IPS-NIHi7 (cell line): ENCODE data around the gene ASGR2.
"Not testable (repeated sequence)": the region's sequence is repeated elsewhere in the genome, so short reads cannot be mapped to it uniquely, and the experiment has no call there.

Experiments
- DNase-seq: peaks from one replicate; pipeline ENCODE4 v3.0.0; 2012; ENCODE audit warnings: mixed read lengths; ENCODE audit errors: extremely low spot score

Gene ASGR2

GRCh38 chr17:7098802-7099459 lies 15.7 kb downstream of the ASGR2 start:
- DNase-seq: no peak

DNA sequence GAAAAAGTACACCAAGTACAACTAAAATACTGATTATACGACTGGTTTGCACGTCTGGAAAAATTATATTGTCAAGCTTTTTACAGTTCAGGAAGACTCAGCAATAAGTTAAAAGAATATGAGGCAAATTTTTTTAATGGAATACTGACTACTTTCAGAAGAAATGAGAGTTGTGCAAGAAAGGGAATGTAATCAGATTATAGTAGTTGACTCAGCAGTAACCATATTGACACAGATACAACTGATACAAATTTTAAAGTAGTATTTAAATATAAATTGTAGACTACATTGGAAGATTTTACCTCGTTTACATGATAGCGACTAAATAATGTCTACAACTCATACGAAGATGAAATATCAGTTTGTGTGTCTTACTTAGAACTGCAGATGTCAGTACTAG lies 16.7 kb downstream of the ASGR2 start:
- DNase-seq: no peak

DNA sequence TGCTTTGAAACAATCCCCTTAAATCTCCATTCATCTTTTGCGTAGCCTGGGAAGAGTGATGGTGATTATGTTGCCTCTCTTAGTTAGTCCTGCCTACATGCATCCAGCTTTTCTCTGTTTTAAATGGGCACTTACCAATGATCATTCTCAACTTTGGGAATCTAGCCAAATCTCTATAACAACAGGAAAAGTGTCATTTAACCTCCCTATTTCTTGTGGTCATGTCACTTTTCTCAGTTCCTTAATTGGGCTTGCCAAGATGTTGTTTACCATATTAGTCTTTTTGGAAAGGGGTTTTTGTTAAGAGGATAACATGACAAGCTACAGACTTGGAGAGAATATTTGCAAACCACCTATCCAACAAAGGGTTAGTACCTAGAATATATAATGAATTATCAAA lies 19.0 kb downstream of the ASGR2 start:
- no peak for DNase-seq

GRCh38 chr17:7094652-7095019 lies 20.0 kb downstream of the ASGR2 start:
- no peak for DNase-seq

DNA sequence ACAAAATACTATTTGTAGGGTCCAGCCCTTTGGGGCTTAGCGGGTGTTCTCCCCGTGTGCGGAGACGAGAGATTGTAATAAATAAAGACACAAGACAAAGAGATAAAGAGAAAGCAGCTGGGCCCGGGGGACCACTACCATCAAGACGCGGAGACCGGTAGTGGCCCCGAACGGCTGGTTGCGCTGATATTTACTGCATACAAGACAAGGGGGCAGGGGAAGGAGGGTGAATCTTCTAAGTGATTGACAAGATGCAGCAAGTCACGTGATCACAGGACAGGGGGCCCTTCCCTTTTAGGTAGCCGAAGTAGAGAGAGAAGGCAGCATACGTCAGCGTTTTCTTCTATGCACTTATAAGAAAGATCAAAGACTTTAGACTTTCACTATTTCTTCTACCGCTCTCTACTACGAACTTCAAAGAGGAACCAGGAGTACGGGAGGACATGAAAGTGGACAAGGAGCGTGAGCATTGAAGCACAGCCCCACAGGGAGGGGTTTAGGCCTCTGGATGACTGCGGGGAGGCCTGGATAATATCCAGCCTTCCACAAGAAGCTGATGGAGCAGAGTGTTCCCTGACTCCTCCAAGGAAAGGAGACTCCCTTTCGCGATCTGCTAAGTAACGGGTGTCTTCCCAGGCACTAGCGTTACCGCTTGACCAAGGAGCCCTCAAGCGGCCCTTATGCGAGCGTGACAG lies 23.2 kb downstream of the ASGR2 start:
- not testable (repeated sequence) for DNase-seq

GRCh38 chr17:7089570-7089969 lies 25.1 kb downstream of the ASGR2 start:
- DNase-seq: not testable (repeated sequence)

- DNase-seq: not testable (repeated sequence)
These were observed 26.2 kb downstream of the ASGR2 start for GRCh38 chr17:7088442-7088841.

DNA sequence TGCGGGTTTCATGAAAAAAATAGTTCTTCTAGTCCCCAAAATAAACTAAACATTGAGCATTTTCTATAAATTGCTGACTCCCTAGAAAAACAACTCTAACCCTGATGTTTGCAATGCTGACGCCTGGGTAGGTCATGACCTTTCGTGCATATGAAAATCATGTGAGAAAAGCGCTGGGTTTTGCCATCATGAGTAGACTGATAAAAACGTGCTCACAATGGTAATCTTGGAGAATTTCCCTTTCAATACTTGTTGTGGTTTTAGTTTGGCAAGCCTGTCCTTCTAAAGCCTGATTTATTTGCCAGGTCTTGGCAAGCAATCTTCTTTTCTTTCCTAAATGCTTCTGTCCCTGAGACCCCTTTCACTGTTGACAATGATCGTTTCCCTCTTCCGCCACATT lies 30.5 kb downstream of the ASGR2 start:
- no peak for DNase-seq

GRCh38 chr17:7083592-7083991 lies 31.0 kb downstream of the ASGR2 start:
- no peak for DNase-seq

DNA sequence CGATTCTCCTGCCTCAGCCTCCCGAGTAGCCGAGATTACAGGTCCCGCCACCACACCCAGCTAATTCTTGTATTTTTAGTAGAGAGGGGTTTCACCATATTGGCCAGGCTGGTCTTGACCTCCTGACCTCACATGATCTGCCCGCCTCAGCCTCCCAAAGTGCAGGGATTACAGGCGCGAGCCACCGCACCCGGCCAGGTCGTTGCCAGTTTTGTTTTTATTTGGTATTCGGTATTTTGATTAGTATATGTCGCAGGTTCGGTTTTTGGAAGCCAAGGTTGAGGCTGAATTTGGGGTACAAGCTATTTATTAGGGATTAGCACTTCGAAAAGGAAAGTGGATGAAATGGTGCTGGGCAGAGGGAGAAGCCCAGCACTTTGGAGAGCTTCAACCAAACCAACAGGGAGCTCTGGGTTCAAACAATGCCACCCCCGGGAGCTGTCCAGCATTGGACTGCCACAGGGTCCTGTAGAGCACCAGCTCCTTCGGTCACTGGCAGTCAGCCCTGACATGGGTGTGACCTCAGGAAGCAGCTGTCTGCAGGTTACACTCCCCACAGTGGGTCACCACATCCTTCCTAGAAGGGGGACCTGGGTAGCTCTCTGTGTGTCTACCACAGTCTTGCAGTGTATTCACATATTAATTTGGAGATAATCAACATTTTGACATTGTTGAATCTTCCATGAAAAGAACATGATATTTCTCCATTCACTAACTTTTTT lies 33.1 kb downstream of the ASGR2 start:
- DNase-seq: peak; percentile 45

- no peak for DNase-seq
These were observed 34.1 kb downstream of the ASGR2 start for GRCh38 chr17:7080456-7081041.

DNA sequence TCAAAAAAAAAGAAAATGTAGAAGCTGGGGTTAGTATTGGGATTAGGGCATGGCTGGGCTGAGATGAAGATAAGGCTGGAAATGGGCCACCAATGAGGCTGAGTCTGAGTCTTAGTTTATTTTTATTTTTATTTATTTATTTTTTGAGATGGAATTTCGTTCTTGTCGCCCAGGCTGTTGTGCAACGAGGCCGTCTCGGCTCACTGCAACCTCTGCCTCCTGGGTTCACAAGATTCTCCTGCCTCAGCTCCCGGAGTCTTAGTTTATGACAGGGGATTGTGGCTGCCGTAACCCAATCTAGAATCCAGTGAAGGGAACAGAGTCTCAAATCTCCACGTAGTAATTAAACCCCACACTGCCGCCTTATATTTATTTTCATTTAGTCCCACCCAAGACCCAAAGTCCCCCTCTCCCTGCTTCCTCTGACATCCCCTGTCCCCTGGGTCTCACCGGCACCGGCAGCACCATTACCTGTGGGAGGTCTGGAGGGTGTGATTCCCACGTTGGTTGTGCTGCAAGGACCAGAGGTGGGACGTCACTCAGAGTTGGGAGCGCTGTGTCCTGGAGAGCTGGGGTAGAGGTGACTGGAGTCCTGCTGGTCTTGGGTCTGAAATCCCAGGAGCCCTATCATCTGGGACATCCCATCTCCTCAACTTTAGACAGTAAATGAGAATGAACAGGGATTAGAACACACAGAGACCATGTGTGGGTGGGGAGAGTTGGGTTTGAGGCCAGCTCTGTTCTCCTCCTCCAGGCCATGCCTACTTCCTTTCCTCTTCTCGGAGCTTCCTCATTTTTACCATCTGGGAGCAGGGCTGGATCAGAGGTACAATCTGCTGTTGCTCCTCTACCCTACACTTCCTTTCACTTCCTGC lies 34.8 kb downstream of the ASGR2 start, which contains the start of gene CLEC10A:
TSS of gene CLEC10A (minus strand) at position 671 of the 875 bp plus-strand sequence. CDS start 1,439 bp downstream, outside the sequence.
- DNase-seq: no peak

DNA sequence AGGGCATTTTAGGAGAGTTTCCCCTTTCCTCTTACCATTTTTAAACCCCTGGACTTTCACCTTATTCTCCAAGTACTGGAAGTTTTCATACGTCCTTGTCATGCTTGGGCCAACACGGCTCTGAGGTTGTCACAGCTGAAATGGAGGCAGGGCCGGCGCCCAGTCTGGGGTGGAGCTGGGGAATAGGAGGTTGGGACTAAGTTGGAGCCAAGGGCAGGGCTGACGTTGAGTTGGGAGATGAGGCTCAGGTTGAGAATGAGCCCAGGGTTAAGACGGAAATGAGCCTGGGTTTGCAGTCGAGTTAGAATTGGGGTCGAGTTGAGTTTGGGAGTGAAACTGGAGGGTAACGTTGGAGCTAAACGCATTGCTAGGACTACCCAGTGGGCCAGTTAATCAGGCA lies 35.9 kb downstream of the ASGR2 start:
- no peak for DNase-seq

DNA sequence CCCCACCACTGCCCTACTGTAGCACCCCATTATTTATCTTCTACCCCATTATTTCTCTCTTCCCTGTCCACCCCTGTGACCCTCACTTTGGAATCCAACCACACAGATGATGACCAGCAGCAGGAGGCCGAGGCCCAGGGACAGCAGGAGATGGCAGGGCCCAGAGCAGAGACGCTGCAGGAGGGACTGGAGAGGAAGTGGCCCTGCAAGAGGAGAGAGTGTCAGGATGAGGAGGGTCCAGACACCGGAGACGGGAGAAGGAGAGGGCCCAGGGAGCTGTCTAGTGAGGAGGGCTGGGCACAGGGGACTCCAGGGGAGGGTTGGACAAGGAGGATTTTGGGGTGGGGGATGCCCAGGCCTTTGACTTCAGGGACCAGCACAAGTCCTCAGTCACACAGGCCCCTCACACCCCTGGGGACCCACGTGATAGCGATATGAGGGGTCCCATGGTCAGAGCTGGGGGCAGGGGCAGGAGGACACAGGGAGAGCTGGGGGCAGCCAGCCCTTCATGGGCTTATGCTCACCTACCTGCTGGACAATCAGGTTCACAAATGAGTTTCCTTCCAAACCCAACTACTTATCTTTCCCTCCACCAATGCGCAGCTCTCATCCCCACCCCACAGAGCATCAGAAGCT lies 36.6 kb downstream of the ASGR2 start:
- DNase-seq: no peak

GRCh38 chr17:7074931-7075330 lies 39.7 kb downstream of the ASGR2 start:
- DNase-seq: no peak

- no peak for DNase-seq
These were observed 42.2 kb downstream of the ASGR2 start for GRCh38 chr17:7072406-7072805.

DNA sequence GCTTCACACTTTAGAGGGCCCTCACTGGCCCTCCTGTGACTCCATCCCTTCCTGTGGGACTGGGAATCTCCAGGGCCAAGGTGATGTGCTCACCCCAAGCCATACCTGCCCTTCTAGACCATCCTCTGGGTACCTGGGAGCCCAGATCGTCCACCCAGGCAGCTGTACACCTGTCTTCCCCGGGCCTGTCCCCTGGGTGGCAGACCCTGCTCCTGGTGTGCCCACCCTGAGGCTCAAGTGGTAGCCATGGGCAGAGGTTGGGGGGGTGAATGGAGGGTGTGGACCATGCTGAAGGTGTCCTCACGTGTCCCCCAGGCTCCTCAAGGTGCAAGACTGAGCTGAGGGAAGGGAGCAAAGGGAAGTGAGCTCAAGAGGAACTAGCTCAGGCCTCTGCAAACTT lies 43.9 kb downstream of the ASGR2 start:
- DNase-seq: no peak

DNA sequence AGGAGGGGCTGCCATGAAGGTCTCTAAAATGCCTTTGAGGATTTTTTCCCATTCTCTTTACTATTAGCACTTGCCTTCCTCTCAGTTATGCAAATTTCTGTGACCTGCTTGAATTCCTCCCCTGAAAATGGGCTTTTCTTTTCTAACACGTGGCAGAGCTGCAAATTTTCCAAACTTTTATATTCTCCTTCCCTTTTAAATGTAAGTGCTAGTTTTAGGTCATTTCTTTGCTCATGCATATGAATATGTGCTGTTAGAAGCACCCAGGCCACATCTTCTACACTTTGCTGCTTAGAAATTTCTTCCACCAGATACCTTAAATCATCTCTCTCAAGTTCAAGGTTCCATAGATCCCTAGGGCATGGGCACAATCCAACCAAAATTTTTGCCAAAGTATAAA lies 46.4 kb downstream of the ASGR2 start:
- no peak for DNase-seq

DNA sequence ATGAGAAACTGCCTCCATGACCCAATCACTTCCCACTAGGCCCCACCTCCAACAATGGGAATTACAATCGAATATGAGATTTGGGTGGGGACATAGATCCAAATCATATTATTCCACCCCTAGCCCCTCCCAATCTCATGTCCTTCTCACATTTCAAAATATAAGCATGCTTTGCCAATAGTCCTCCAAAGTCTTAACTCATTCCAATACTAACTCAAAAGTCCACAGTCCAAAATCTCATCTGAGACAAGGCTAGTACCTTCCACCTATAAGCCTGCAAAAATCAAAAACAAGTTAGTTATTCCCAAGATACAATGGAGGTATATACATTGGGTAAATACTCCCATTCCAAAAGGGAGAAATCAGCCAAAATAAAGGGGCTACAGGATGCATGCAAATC lies 47.4 kb downstream of the ASGR2 start:
- no peak for DNase-seq

- no peak for DNase-seq
These were observed 50.4 kb downstream of the ASGR2 start for GRCh38 chr17:7064261-7064660.

GRCh38 chr17:7063518-7064094 lies 51.0 kb downstream of the ASGR2 start:
- no peak for DNase-seq
